CD4-positive, alpha-beta T cell (primary cell): Measurements from ENCODE around the gene TMEM233. TPM values are rescaled to one million over a fixed set of nuclear protein-coding genes. Genes with fewer than 3 reads are reported as not detected.

Experiments
- ATAC-seq: fragments of 200-7000 bp; cut with Tn5 transposase; one replicate; pipeline ENCODE4 v1.10.0; 2022; ENCODE audit warnings: mild to moderate bottlenecking; ENCODE audit not compliant: poor library complexity
- CTCF ChIA-PET: fragments of 350-600 bp; sonication (Branson Sonifier 250); formaldehyde crosslinking; loops from one replicate; lab custom pipeline; 2021; ENCODE audit warnings: antibody characterized with exemption, inconsistent platforms; lab: Charles Lee
- POLR2A ChIA-PET: fragments of 350-600 bp; sonication (Branson Sonifier 250); formaldehyde crosslinking; loops from one replicate; lab custom pipeline; 2021; ENCODE audit warnings: antibody characterized with exemption, inconsistent platforms; lab: Charles Lee
- DNase-seq, 14 experiments: peaks; one replicate each; pipeline ENCODE4 v3.0.0-alpha.2; 2013 to 2020; ENCODE audit warnings: mixed read lengths in 2 of 14
- H3K27ac ChIP-seq, 2 donors: one replicate each; pipeline versions ENCODE4 v1.5.1 to v1.7.0; 2013; ENCODE audit warnings: low read length in 2 of 2, low read depth in 1 of 2, mild to moderate bottlenecking in 1 of 2
- H3K27me3 ChIP-seq, 2 experiments: 1 replicate in 1 of 2; 2 replicates in 1 of 2; pipeline versions ENCODE4 v1.6.1 to v1.7.0; 2013; ENCODE audit warnings: low read length in 2 of 2, control low read depth in 1 of 2, mild to moderate bottlenecking in 1 of 2, moderate library complexity in 1 of 2; ENCODE audit not compliant: insufficient read depth in 2 of 2, control insufficient read depth in 1 of 2
- H3K36me3 ChIP-seq: one replicate; pipeline ENCODE4 v1.6.1; 2013; ENCODE audit warnings: low read length, control low read depth; ENCODE audit not compliant: insufficient read depth
- H3K4me1 ChIP-seq: one replicate; pipeline ENCODE4 v1.6.1; 2013; ENCODE audit warnings: low read length, control low read depth; ENCODE audit not compliant: insufficient read depth
- H3K4me3 ChIP-seq: one replicate; pipeline ENCODE4 v1.5.1; 2013; ENCODE audit warnings: mild to moderate bottlenecking, low read length, moderate library complexity
- H3K9me3 ChIP-seq, 2 experiments: 1 replicate in 1 of 2; 2 replicates in 1 of 2; pipeline versions ENCODE4 v1.6.1 to v1.7.0; 2013; ENCODE audit warnings: low read length in 2 of 2, mild to moderate bottlenecking in 2 of 2, control low read depth in 1 of 2, moderate library complexity in 1 of 2; ENCODE audit not compliant: control insufficient read depth in 1 of 2, insufficient read depth in 1 of 2
- H3K27ac Mint-ChIP-seq: one replicate; pipeline ENCODE4 v1.8.0; 2020; ENCODE audit warnings: mixed read lengths
- H3K27me3 Mint-ChIP-seq: one replicate; pipeline ENCODE4 v1.8.0; 2021; ENCODE audit warnings: mixed read lengths
- H3K36me3 Mint-ChIP-seq: one replicate; pipeline ENCODE4 v1.8.0; 2021; ENCODE audit warnings: low read depth, mixed read lengths
- H3K4me1 Mint-ChIP-seq: one replicate; pipeline ENCODE4 v1.8.0; 2021; ENCODE audit warnings: low read depth, mixed read lengths
- H3K4me3 Mint-ChIP-seq: one replicate; pipeline ENCODE4 v1.8.0; 2020; ENCODE audit warnings: mild to moderate bottlenecking, mixed read lengths
- H3K9me3 Mint-ChIP-seq: one replicate; pipeline ENCODE4 v1.8.0; 2020; ENCODE audit warnings: mixed read lengths
- CTCF ChIP-seq: fragments of 200-600 bp; IDR thresholded peaks from one replicate; pipeline ENCODE4 v1.8.0; 2022; ENCODE audit warnings: antibody characterized with exemption, mild to moderate bottlenecking
- intact Hi-C, 2 experiments: fragments of 100-400 bp; cut with DNase I in 1 of 2; cut with micrococcal nuclease in 1 of 2; formaldehyde crosslinking; loops; one replicate each; pipeline versions ENCODE4 v1.15.1 to v1.9.0; 2023 to 2025; cut with DNase I, micrococcal nuclease
- total RNA-seq, 174 experiments: library from RNA in 2 of 174; stranded (reverse) in 2 of 174; gene quantifications; one replicate each; pipeline ENCODE4 v1.2.3 and lab custom pipeline; 2021 to 2026

Gene TMEM233
- total RNA-seq, 2 experiments from 2014 or later: not detected

- Mint-ChIP-seq H3K9me3 (no peaks in the 10 kb centered on the region), H3K36me3 (peaks cover 87% of the 10 kb centered on the region), H3K27ac (peak overlapping the region; percentile 72), H3K4me1 (peaks cover 43% of the 10 kb centered on the region), H3K4me3 (no peak overlapping the region), H3K27me3 (no peaks in the 10 kb centered on the region)
- H3K27me3 ChIP-seq: no peaks in the 10 kb centered on the region
- H3K27ac ChIP-seq: no peak overlapping the region
- intact Hi-C loops: no loop called here
- ATAC-seq (no peak), DNase-seq (peak in 2 of 14 experiments; percentile 12 to 37)
- H3K4me1 ChIP-seq: peaks cover 27% of the 10 kb centered on the region
- H3K4me3 ChIP-seq: no peak overlapping the region
- H3K36me3 ChIP-seq: peaks cover 74% of the 10 kb centered on the region
- no peaks in the 10 kb centered on the region for H3K9me3 ChIP-seq
- ChIA-PET POLR2A (no interaction called here), CTCF (no interaction called here)
- no peak for TF ChIP-seq CTCF
Observed at GRCh38 chr12:119673634-119674033, 80.1 kb downstream of the TMEM233 start.

GRCh38 chr12:119674560-119674959 lies 81.0 kb downstream of the TMEM233 start:
- intact Hi-C loops: no loop called here
- Histone ChIP-seq H3K36me3 (peaks cover 83% of the 10 kb centered on the region), H3K27me3 (no peaks in the 10 kb centered on the region), H3K4me1 (peaks cover 20% of the 10 kb centered on the region), H3K4me3 (no peak overlapping the region), H3K27ac (no peak overlapping the region), H3K9me3 (no peaks in the 10 kb centered on the region)
- H3K9me3 Mint-ChIP-seq: no peaks in the 10 kb centered on the region
- CTCF ChIA-PET: no interaction called here
- no peaks in the 10 kb centered on the region for H3K27me3 Mint-ChIP-seq
- ATAC-seq (no peak), DNase-seq (no peak)
- TF ChIP-seq CTCF: no peak
- H3K4me3 Mint-ChIP-seq: no peak overlapping the region
- POLR2A ChIA-PET: interaction anchor here (0.6 kb wide), 1 partner anchor 15 kb away, joined by 3 read pairs; no protein-coding TSS in a partner anchor
- H3K36me3 Mint-ChIP-seq: peaks cover 96% of the 10 kb centered on the region
- H3K4me1 Mint-ChIP-seq: peaks cover 40% of the 10 kb centered on the region
- no peak overlapping the region for H3K27ac Mint-ChIP-seq

- Mint-ChIP-seq H3K27me3 (no peaks in the 10 kb centered on the region), H3K36me3 (peaks cover 98% of the 10 kb centered on the region), H3K4me1 (peaks cover 25% of the 10 kb centered on the region), H3K4me3 (no peak overlapping the region), H3K9me3 (no peaks in the 10 kb centered on the region), H3K27ac (no peak overlapping the region)
- CTCF ChIA-PET: no interaction called here
- peaks cover 93% of the 10 kb centered on the region for H3K36me3 ChIP-seq
- H3K4me3 ChIP-seq: no peak overlapping the region
- H3K4me1 ChIP-seq: peaks cover 15% of the 10 kb centered on the region
- no peak overlapping the region for H3K27ac ChIP-seq
- no peak for TF ChIP-seq CTCF
- no peaks in the 10 kb centered on the region for H3K27me3 ChIP-seq
- ATAC-seq: no peak
- no peaks in the 10 kb centered on the region for H3K9me3 ChIP-seq
- intact Hi-C loops: no loop called here
- POLR2A ChIA-PET: no interaction called here
- no peak for DNase-seq
Observed at GRCh38 chr12:119676022-119676421, 82.4 kb downstream of the TMEM233 start.
